GM21723 (cell line): Measurements from ENCODE around the gene ITPR3.

ENCODE experiments used
- ATAC-seq: cut with Tn5 transposase; IDR thresholded peaks from one replicate; pipeline ENCODE4 v1.9.1; 2021; ENCODE audit warnings: mild to moderate bottlenecking, moderate library complexity; ENCODE audit not compliant: unreplicated experiment

The ITPR3 gene

GRCh38 chr6:33695451-33695887 lies 74.3 kb downstream of the ITPR3 start:
- ATAC-seq = no peak

DNA sequence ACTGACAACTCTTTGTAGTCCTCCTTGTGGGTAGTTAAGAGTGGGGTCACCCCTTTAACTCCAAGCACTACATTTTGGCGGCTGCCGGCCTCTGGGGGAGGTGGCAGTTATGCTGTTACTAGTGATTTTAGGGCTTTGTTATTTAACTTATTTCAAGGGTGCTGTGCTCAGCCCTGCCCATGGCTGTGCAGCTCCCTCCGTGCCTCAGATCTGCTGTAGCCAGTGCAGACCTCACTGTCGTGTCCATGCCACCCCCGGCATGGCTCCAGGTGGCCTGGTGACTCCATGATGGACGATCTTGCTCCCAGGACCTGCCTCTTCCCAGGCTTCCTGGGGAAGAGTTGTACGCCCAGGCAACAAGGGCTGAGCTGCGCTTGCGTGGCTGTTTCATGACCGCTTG lies 75.0 kb downstream of the ITPR3 start:
- no peak for ATAC-seq

DNA sequence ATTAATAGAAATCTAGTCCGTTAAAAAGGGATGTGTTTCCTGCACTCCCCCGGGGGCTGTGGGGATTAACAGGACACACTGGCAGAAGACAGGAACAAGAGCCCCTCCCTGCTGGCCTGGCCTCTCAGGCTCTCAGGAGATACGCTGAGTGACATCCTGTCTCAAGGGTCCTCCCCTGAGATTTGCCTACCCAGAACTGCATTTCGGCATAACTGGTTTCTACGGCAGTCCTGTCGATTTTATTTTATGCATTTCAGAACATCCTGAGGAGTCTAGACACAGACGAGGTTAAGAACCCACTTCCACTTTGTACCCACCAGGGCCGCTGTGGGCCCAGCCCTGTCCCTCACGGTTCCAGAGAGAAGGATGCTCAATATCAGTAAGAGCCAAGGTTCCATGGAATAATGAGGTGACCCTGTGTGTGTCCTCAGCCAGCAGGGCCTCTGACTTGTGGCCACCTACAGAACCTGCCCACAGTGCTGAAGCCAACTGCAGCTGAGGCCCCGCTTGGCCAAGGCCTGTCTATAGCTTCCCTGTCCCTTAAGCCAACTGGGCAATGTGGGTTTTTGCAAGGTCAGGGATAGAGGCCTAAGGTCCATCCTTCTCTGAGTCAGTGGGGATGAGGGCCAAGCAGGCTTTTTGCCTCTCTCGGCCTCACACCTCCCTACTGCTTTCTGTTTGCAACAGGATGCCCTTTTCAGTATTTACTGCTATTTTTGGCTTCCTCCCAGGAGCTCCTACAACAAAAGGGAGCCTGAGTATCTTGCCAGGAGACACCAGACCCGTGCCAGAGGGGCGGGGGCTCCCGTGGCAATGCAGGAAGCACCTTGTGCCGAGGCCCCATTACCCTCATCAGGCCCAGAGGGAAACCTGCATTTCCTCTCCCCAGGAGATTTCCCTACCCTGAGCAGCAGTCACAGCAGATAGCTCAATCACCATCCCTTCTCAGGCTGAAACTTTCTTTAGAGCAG lies 75.7 kb downstream of the ITPR3 start:
- no peak for ATAC-seq

DNA sequence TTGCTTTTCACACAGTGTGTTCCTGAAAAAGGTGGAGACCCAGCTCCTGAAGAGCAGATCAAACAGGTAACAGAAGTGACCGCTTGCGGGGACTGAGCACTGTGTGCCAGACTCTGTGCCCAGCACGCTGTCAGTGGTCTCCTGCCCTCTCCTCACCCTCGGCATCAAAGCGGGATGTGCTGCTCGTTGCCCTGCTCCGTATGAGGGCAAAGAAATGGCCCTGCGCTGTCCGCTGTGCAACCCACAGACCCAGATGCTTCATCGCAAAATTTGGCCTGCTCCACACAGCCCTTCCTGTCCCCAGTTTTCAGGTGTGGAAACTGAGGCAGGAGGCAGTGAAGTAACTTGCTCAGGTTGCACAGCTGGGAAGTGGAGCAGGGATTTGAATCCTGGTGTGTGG lies 76.7 kb downstream of the ITPR3 start:
- ATAC-seq = no peak

DNA sequence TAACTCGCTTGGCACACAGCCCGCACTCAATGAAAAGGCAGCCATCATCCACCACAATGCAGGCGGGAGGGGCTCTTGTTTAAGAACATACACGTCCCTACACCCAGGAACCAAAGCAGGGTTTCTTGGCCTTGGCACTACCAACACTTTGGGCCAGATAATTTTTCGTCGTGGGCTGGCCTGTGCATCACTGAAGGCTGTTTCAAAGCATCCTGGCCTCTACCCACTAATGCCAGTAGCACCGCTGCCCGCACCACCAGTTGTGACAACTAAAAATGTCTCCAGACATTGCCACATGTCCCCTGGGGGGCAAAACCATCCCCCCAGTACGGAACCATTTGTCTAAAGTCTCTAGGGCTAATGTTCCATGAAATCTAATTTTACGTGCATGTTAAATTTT lies 77.4 kb downstream of the ITPR3 start:
- ATAC-seq = no peak

DNA sequence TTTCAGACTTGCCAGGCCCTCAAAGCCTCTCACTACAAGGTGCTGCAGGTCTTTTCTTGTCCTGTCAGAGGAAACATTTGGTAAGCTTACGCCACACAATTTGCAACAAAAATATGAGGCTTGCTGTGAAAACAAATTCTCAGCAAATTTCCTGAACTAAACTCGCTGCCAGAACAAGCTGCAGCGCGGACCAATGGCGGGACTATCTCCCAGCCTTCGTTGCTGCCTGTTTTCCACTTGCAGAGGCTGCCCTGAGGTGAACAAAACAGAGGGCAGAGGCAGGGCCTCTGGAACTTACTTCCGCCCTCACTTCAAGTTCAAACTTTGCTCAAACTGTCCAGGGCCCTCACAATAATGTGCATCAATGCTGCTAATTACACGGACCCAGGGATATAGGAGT lies 78.0 kb downstream of the ITPR3 start:
- no peak for ATAC-seq

DNA sequence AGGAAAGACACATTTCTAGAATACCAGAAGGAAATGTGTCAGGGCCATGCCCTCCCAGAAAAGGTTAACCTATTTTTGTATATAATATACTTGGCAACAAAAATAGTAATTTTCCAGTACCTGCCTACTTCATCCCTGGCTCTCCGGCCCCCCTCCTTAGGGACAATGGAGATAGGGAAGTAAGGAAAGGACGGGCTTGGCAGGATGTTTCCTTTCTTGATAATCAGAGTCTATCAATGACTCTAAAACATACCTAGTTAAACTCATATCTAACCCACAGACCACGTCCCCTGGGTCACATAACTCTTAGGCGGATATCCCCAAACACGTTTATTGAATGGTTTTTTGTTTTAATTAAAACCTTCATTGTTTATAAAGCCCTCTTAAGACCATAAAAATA lies 78.6 kb downstream of the ITPR3 start:
- no peak for ATAC-seq

GRCh38 chr6:33700391-33701050 lies 79.4 kb downstream of the ITPR3 start:
- no peak for ATAC-seq

- no peak for ATAC-seq
Observed at GRCh38 chr6:33702345-33702977, 81.3 kb downstream of the ITPR3 start.

DNA sequence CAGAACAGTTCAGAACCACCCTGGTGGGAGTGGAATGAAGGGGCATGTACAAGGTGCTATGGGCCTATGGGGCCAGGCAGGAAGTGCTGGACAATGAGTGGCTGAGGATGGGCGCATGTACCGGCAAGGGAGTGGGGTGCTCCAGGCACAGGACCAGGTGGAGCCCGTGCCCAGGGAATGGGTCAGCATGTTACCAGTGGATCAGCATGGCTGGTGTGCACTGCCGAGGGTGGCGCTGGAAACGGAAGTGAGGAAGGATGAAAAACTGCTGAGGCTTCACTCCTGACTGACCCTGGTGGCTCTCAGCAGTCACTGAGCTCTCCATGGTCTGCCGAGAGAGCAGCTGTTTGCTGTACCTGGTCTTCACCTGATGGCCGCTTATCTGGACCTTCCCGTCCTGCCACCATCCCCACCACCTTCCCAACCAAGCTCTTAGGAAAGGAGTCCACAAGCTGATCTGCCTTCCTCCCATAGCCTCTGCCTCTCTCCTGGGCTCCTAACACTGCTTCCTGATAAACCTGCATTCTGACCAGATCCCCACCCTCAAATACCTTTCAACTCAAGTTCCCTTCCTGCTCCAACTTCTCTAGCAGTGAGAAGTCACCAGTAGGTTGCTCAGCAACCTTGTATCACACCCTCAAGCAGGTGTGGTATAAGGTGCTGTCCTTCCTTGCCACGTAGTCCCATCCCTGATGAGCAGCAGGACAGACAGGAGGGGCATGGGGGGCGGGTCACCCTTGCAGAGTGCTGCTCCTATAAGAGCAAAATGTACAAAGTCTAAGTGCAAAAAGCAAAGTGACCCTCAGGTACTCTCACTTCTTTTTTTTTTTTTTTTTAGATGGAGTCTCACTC lies 83.3 kb downstream of the ITPR3 start:
- ATAC-seq = no peak

DNA sequence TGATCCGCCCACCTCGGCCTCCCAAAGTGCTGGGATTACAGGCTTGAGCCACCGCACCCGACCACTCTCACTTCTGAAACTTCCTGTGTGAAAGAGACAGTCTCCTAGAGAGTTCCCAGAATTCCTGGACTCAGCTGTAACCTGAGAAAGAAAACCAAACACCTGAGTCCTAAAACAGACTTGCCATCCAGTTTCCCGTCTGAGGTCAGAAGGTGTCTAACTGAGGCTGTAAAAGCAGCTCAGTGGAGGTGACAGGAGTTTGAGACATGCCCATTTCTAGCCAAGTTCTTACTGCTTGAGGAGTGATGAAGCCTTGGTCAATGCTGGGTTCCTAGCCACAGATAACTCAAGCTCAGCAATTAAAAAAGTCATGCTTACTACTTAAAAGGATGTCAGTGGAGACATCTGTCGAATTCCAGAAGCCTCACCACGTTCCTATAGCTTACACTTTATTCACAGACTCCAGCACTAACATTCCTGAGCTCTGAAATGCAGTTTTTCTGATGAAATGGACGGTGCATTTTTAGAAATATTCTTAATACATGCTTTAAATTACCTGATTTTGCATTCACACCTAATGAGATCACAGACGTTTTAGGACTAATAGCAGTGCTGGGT lies 84.3 kb downstream of the ITPR3 start:
- ATAC-seq = no peak

- ATAC-seq = no peak
Observed at GRCh38 chr6:33705955-33706725, 85.0 kb downstream of the ITPR3 start.

- no peak for ATAC-seq
Observed at GRCh38 chr6:33707771-33708170, 86.6 kb downstream of the ITPR3 start.

- no peak for ATAC-seq
Observed at GRCh38 chr6:33708516-33709204, 87.5 kb downstream of the ITPR3 start.

GRCh38 chr6:33709605-33710295 lies 88.6 kb downstream of the ITPR3 start:
- no peak for ATAC-seq

DNA sequence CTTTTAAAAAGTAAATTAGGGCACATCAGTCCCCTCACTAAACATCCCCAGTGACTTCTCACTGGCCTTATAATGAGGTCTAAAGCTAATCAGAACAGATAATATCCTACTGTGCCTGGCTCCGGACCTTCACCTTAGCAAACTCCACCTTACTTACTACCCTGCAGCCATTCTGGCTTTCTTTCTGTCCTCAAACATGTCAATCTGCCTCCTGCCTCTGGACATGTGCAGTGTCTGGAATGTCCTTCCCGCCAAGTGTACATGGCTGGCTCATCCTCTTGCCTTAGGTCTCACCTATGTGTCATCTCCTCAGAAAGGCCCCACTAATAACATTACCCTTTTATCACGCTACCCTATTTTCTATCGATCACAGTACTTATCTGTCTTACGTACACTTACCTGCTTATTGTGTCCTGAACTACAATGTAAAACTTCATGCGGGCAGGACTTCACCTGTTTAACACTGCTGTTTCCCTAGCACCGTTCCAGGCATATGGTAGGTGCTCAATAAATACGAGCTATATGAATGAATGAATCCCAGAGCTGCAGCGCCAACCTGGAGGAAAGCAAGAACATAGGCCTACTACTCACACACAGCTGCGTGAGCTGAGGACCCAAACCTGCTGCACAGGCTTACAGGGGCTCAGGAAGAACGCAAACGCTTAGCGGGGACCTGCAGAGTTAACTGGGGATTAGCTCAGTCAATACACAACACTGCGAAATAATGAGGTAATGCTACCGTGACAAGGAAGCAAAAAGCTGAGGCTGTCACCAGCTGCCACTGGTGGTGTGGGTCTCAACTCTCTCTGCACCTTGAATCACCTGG lies 89.4 kb downstream of the ITPR3 start:
- no peak for ATAC-seq
